ENCODE data around the gene KCTD5. TPM values are rescaled to one million over a fixed set of nuclear protein-coding genes. Genes with fewer than 3 reads are reported as not detected.
A peak's percentile ranks its signal among the peaks of the same experiment; 100 is the strongest.
"Not testable (repeated sequence)": the region's sequence is repeated elsewhere in the genome, so short reads cannot be mapped to it uniquely, and the experiment has no call there.

Gene KCTD5
- total RNA-seq, 2 donors from 2014 or later, result 11.6 to 15.2 TPM

DNA sequence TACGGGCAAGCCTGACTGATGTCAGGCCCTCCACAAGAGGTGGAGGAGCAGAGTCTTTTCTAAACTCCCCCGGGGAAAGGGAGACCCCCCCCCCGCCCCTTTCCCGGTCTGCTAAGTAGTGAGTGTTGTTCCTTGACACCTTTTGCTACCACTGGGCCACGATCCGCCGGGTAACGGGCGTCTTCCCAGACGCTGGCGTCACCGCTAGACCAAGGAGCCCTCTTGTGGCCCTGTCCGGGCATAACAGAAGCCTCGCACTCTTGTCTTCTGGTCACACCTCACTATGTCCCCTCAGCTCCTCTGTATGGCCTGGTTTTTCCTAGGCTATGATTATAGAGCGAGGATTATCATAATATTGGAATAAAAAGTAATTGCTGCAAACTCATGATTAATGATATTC, 12.3 kb upstream of the KCTD5 start:
- intact Hi-C loops (cut with DNase I); ATAC-seq: not testable (repeated sequence)
- DNase-seq, result peak; percentile 80

- ATAC-seq; intact Hi-C loops (cut with DNase I); DNase-seq: not testable (repeated sequence)
Measured at GRCh38 chr16:2671193-2671592, 11.1 kb upstream of the KCTD5 start.

DNA sequence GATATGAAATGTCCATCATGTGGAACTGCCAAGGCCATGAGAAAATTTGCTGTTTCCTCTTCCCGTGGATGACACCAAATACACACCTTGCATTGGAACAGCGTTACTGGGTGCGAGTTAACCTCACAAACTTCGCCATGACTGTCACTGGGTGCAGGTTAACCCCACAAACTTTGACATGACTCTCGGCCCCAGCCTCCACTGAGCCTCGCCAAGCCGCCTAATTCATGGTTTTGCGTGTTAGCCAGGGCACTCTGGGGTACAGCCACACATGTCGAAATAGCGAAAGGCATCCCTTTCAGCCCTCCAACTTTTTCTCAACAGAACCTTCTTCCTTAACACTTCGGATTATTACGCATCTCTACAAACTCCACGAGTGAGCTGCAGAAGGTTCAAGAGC, 10.6 kb upstream of the KCTD5 start:
- no peak for DNase-seq
- no peak for ATAC-seq
- intact Hi-C loops (cut with DNase I), result no loop called here

DNA sequence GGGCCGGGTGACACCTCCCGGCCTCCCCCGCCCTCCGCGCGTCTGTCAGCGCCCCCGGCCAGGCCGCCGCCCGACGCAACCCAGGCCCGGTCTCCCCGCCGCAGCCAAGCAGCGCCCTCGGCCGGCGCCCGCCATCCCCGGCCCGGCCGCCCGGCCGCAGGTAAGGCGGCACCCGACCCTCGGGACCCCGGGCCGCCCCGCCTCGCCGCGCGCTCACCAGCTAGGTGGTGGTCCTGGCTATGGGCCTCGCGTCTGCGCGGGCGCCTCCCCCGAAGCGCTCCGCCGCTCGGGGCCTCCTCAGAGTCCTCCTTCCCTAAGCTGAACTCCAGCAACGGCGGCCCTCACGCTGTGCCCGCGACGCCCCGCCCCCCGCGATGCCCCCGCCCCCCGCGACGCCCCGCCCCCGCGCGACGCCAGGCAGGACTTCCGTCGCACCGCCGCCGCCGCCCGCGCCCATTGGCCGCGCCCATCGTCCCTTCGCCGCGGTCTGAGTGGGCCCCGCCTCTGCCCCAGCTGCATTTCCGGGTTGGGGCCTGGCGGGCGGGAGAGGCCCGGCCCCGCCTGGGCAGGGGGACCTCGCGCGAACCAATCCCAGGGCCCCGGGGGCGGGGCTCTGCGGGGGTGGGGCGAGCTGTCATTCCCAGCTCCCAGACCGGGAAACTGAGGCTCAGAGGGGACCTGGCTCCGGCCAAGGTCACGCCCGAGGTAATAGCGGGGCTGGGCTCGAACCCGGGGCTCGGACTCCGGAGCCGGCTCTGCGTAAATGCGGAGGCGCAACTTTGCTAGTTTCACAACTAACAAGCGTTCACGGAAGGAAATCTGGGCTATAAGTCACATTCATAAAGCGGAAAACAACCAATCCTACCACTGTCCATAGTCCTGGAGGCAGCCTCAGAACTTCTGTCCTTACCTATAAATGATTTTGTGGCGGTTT, 9.0 kb upstream of the KCTD5 start:
- peak; percentile 97 to 98 for ATAC-seq
- intact Hi-C loops (cut with DNase I), result no loop called here
- DNase-seq, result peak; percentile 97

DNA sequence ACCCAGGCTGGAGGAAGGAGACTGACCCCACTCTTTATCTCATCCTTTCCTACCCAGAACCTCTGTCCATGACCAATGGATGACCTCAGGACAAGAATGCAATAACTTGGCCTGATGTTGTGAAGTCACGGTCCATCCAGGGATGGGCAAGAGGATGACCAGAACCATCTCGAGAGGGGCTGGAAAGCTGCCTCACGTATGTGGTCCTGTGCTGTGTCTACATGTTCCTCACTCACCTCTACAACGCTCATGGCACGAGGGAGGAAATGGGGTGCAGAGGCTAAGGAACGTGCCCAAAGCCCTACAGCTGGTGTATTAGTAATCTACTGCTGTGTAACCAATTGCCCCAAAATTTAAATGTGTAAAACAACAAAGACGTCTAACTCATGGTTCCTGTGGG, 7.3 kb upstream of the KCTD5 start:
- intact Hi-C loops (cut with DNase I), result no loop called here
- DNase-seq, result no peak
- ATAC-seq, result no peak

DNA sequence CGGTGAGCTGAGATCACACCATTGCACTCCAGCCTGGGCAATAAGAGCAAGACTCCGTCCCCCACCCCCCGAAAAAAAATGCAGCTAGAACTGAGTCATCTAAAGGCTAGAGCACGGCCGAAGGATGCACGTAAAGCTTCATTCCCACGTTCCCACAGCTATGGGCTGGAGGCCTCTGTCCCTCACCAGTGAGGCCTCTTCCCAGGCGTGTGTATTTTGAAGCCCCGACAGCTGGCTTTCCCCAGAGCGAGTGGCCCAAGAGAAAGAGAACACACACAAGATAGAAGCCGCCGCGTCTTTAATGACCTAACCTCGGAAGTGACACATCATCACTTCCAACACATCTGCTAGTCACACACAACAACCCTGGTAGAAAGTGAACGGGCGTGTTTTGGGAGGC, 6.6 kb upstream of the KCTD5 start:
- intact Hi-C loops (cut with DNase I), result no loop called here
- ATAC-seq (no peak), DNase-seq (no peak)

DNA sequence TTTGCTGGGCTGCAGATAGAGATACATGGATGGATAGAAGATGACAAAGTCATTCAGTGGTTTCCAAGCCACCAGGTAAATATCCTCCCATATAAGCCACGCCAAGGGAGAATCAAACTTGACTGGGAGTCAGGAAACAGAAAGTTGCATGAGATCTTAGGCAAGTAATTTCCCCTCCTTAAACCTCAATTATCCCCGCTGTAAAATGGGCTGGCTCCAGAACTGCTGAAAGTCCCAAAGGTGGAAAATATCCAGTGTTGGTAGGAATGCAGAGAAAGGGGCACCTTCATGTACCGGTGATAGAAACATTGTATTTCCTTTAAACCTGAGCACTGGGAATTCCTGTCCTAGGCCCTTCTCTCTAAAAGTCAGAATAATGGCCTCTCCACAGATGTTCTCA, 5.4 kb upstream of the KCTD5 start:
- ATAC-seq; intact Hi-C loops (cut with DNase I); DNase-seq: not testable (repeated sequence)

GRCh38 chr16:2678206-2678965, 3.9 kb upstream of the KCTD5 start:
- intact Hi-C loops (cut with DNase I); DNase-seq; ATAC-seq: not testable (repeated sequence)

DNA sequence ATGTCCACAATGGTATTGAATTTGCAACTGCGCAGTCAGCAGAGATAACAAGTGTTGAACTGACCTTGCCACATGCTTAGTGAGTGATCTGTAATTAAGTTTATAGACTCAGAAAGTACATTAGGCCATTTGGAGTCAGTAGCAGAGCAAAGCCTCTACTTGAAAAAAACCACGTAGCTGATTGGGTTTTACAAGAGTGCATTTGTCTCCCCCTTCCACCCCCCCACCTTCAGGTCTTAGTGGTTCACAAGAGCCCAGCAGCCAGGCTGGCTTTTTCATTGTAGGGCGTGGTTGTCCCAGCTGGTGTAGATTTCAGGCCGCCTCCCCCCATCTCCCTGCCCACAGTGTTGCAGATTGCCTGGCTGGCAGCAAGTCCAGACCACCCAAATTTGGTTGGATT, 2.4 kb upstream of the KCTD5 start:
- ATAC-seq; DNase-seq; intact Hi-C loops (cut with DNase I): not testable (repeated sequence)

DNA sequence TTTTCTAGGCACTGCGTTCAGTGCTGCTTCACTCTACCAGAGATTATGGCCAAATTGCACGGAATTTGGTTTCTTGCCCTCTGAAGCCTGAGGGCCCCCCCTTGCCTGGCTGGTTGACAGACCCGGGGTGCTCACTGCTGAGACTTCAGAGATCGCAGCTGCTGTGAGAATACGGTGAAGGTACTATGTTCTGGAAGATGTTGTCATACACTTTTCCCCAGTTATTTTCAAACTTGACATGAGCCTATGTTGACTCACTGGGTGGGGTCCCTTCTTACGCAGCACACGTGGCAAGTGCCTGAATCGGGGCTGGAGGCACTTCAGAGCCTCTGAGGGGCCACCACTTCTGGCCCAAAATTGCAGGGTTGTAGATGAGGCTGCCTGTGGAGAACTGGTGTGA, 2.0 kb upstream of the KCTD5 start:
- intact Hi-C loops (cut with DNase I); DNase-seq; ATAC-seq: not testable (repeated sequence)

DNA sequence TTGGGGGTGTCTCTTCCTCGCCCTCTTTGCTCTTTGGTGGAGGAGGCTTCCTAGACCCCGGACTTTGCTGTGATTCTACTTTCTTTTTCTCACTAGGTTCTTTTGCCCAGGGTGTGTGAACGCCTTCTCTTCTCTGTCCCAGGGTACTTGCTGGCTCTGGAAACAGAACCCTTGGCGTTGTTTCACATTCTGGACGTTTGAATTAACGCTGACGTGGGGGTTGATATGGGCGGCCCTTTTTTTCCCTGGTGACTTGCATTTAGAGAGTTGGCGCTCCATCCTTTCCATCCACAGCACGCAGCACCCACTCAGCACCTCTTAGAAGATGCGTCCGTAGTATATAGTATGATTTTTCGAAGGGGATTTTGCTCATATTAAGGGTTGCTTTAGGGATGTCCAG, 718 bp downstream of the KCTD5 start:
- intact Hi-C loops (cut with DNase I); DNase-seq: not testable (repeated sequence)
- ATAC-seq, result peak in 1 of 2 donors; percentile 2

- intact Hi-C loops (cut with DNase I); ATAC-seq; DNase-seq: not testable (repeated sequence)
Measured at GRCh38 chr16:2686075-2686474, 3.8 kb downstream of the KCTD5 start.

DNA sequence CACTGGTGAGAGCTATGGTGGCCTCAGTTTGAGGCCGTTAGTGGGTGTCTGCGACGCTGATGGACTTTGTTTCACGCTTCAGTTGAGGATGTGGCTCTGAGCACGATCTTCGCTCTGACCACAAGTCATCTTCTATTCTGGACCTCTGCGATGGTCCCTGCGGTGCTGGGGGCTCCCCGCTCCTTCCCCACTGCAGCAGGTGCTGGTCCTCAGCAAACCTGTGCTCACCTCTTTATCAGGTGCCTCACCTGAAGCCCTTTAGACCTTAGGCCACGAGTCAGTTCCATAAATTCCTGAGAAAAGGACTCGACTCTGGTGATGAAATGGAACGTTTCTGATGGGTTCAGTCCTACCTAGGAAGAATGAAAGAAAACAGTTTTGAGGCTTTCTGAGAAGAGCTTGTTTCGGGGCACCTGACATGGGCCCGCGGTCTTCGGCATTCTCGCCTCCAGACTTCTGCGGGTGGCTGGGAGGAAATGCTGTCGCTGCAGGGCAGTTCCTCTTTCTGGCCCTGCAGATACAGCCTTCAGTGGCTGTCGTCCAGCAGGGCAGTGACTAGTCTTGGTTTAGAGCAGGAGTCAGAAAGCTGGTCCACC, 4.7 kb downstream of the KCTD5 start:
- peak; percentile 46 for DNase-seq
- ATAC-seq, result no peak
- intact Hi-C loops (cut with DNase I), result no loop called here

DNA sequence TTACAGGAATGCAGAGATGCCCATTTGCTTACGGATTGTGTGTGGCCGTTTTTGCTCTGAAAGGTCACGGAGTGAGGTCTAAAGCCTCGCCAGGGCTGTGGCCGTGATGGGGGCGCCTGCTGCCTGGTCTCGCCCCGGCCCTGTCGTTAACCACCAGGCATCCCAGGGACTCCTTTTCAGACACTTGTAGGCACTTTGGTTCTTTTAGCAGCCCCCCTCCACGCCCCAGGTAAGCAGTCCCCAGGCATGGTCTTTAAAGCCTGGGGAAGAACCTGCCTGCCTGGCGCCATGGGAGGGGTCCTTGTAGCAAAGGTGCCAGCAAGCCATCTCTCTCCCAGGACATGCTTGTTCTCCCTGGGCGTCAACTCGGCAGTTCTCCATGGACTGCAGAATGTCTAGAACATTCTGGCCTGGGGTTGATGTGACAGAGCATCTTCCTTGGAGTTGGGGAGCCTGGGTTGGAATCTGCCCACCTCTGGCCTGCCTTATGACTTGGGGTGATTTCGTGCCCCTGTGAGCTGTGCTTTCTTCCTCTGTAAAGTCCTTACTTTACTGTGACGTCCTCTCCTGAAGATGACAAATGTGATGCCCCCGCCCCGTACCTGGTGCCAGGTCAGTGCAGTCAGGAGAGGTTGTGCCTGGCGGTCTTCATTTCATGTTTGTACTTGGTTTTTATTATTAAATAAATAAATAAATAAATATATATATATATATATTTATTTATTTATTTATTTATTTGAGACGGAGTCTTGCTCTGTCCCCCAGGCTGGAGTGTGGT, 5.4 kb downstream of the KCTD5 start:
- DNase-seq, result peak; percentile 10
- intact Hi-C loops (cut with DNase I), result no loop called here

DNA sequence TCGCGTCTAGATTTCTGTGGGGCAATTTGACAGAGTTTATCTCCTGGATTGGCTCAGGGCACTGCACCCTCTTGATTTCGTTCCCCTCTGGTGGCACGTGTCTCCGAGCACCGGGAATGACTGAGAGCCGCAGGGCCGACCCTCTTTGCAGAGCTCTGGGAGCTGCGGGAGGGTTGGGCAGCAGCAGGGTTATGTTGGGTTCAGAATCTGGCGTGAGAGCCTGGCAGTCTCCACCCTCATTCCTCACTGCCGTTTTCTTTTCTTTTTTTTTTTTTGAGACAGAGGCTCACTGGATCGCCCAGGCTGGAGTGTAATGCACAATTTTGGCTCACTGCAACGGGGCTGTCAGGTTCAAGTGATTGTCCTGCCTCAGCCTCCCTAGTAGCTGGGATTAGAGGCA, 7.1 kb downstream of the KCTD5 start:
- DNase-seq; intact Hi-C loops (cut with DNase I): not testable (repeated sequence)
- peak in 1 of 2 donors; percentile 10 for ATAC-seq

More for the DNA sequence above, 5.4 kb downstream of the KCTD5 start:
- no peak for ATAC-seq

DNA sequence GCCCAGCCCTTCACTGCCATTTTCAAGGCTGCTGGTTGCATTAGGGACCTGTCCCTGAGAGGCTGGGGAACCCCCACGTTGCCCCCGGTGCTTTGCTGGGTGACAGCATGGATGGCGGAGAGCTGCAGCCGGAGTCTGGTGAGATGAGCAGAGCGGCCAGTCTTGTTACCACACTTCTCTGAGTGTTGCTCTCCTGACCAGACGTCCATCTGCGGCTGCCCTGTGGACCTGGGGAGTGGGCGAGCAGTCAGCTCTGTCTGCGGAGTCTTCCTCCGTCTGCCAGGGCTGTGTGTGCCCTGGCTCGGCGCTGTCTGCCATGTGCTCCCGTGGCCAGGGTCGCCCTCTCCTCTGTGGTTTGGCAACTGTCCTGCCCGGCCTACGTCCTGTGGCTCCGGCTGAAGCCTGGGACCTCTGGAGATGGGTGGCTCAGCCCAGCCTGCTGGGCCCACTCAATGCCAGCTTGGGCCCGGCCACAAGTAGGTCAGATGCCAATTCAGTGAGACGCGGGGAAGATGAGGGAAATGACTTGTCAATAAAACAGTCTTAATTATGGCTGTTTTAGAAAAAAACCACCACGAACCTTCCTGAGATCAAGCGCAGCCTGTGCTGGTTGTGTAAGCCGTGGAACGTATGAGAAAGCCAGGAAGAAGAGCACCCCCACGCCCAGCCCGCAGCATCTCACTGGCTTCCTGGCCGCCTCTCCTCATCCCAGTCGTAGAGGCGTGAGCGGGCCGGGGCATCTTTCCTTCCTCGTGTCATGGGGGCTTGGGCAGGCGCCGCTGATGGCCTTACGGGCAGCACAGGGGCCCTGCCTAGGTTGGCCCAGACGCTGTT, 7.9 kb downstream of the KCTD5 start:
- ATAC-seq, result no peak

DNA sequence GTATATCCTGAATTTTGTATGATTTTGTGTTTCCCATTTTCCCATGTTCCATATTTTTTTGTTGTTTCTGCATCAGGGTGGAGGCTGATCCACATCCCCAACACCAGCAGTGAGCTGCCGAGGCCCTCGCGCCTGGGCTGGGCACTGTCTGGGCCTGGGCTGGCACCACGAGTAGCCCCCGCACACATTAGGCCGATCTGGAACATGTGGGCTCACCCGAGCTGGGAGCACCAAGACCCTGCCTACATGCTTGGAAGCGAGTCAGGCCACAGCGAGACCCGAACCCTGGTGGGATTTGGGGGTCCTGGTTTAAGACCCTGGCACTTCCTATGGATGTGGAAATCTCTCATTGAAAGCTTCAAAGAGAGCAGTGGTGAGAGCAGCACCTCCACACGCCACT, 8.5 kb downstream of the KCTD5 start:
- intact Hi-C loops (cut with DNase I), result no loop called here
- no peak for ATAC-seq
- no peak for DNase-seq

More for the DNA sequence above, 7.9 kb downstream of the KCTD5 start:
- intact Hi-C loops (cut with DNase I), result no loop called here
- DNase-seq, result peak; percentile 25
